ENCODE measurements around the gene C4B.
"Not testable (repeated sequence)": the region's sequence is repeated elsewhere in the genome, so short reads cannot be mapped to it uniquely, and the experiment has no call there.

The C4B gene

DNA sequence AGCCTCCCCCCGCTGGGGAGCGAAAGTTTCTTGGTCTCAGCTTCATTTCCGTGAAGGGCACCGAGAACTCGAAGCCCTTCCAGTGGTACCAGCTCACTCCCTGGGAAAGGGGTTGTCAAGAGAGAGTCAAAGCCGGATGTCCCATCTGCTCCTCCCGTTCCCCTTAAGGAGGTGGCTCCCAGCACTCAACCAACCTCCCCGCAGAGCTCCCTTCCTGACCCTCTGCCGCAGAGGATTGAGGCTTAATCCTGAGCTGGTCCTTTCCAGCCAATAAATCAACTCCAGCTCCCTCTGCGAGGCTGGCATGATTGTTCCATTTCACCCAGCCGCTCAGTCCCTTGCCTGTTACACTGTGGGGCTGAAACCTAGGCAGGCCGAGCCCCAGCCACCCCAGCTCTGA, 6.0 kb upstream of the C4B start:
- not testable (repeated sequence) for H3K27ac ChIP-seq (ENCODE audit: low read length); H3K27me3 ChIP-seq (ENCODE audit: control insufficient read depth in 1 of 2, insufficient read depth in 2 of 2, low read length in 2 of 2); H3K4me1 ChIP-seq (ENCODE audit: control insufficient read depth, insufficient read depth, low read length); H3K9ac ChIP-seq (ENCODE audit: low read length in 2 of 2); H3K36me3 ChIP-seq (ENCODE audit: control insufficient read depth in 2 of 2, insufficient read depth in 2 of 2, low read length in 2 of 2); H3K4me3 ChIP-seq (ENCODE audit: low read length in 2 of 2); H3K9me3 ChIP-seq (ENCODE audit: control insufficient read depth in 2 of 2, low read length in 2 of 2)

DNA sequence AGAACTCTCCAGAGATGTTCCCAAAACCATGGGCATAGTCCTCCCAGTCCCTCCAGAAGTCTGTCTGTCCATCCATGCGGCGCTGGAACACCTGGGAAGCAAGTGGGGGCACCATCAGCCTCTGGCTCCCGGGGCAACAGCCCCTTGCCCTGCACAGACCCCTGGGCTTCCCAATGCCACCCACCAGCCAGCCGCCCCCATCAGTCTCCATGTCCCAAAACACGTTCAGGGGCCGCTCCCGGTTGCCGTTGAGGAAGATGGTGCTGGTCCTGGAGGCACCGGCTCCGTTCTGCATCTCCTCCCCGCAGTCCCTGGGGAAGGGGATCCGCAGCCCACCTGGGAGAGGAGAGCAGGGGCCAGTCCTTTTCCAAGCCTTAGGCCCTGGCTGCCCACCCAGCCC, 5.1 kb upstream of the C4B start:
- H3K36me3 ChIP-seq (ENCODE audit: control insufficient read depth in 2 of 2, insufficient read depth in 2 of 2, low read length in 2 of 2); H3K27ac ChIP-seq (ENCODE audit: low read length); H3K4me3 ChIP-seq (ENCODE audit: low read length in 2 of 2); H3K4me1 ChIP-seq (ENCODE audit: control insufficient read depth, insufficient read depth, low read length); H3K9ac ChIP-seq (ENCODE audit: low read length in 2 of 2); H3K9me3 ChIP-seq (ENCODE audit: control insufficient read depth in 2 of 2, low read length in 2 of 2); H3K27me3 ChIP-seq (ENCODE audit: control insufficient read depth in 1 of 2, insufficient read depth in 2 of 2, low read length in 2 of 2): not testable (repeated sequence)

DNA sequence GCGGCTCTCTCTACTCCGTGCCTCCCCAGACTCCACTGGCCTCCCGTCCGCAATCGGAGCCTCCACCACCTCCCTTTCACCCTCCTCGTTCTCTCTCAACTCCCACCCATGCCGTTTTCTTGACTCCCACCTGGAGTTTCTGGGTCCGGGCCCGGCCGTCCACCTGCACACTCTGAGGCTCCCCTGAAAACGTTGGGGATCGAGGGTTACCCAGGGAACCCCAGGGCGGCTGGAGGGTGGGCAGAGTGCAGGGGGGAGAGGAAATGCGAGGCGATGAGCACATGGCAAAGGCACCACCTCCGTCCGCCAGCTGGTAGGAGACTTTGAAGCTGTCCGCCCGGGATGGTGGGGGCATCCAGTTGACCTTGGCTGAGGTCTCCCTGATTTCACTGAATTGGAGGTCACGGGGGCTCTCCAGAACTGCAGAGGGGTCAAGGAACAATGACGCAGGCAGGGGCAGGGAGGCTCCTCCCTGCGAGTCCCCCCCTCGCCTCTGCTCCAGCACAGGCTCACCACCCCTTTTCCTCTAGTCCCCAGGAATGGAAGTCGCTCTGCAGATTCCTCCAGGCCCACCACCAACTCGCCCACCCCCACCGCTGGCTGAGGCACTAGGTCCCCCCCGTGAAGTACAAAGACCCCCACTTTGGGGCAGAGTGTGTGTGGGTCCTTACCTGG, 3.6 kb upstream of the C4B start:
- H3K36me3 ChIP-seq (ENCODE audit: control insufficient read depth in 2 of 2, insufficient read depth in 2 of 2, low read length in 2 of 2); H3K9ac ChIP-seq (ENCODE audit: low read length in 2 of 2); H3K4me1 ChIP-seq (ENCODE audit: control insufficient read depth, insufficient read depth, low read length); H3K27ac ChIP-seq (ENCODE audit: low read length); H3K27me3 ChIP-seq (ENCODE audit: control insufficient read depth in 1 of 2, insufficient read depth in 2 of 2, low read length in 2 of 2); H3K9me3 ChIP-seq (ENCODE audit: control insufficient read depth in 2 of 2, low read length in 2 of 2); H3K4me3 ChIP-seq (ENCODE audit: low read length in 2 of 2): not testable (repeated sequence)

DNA sequence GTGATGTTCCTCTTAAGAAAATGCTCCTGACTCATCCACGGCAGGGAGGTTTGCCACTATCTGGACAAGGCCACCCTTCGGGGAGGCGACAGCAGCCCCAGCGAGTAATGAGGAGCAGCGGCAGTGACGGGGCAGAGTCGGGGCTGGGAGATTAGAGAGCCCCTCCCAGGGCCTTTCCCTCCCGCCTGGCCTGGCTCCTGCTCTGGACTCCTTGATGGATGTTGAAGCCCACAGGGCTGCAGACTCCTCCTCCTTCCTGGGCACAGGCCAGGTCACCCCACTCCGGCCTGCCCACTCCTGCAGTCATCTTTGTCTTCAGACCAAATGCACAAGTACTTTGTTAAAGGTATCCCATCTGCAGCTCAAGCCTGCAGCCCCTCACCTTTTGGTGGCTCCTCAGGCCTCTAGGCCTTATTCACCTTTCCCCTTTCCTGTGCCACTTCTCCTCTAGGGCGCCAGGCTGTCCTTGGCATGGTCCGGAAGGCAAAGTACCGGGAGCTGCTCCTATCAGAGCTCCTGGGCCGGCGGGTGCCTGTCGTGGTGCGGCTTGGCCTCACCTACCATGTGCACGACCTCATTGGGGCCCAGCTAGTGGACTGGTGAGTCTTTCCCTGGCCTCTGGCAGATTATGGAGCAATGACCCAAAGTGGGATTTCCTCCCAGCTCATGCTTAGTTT, 1.5 kb upstream of the C4B start:
- H3K27me3 ChIP-seq (ENCODE audit: control insufficient read depth in 1 of 2, insufficient read depth in 2 of 2, low read length in 2 of 2); H3K36me3 ChIP-seq (ENCODE audit: control insufficient read depth in 2 of 2, insufficient read depth in 2 of 2, low read length in 2 of 2); H3K4me3 ChIP-seq (ENCODE audit: low read length in 2 of 2); H3K27ac ChIP-seq (ENCODE audit: low read length); H3K9me3 ChIP-seq (ENCODE audit: control insufficient read depth in 2 of 2, low read length in 2 of 2); H3K4me1 ChIP-seq (ENCODE audit: control insufficient read depth, insufficient read depth, low read length); H3K9ac ChIP-seq (ENCODE audit: low read length in 2 of 2): not testable (repeated sequence)

DNA sequence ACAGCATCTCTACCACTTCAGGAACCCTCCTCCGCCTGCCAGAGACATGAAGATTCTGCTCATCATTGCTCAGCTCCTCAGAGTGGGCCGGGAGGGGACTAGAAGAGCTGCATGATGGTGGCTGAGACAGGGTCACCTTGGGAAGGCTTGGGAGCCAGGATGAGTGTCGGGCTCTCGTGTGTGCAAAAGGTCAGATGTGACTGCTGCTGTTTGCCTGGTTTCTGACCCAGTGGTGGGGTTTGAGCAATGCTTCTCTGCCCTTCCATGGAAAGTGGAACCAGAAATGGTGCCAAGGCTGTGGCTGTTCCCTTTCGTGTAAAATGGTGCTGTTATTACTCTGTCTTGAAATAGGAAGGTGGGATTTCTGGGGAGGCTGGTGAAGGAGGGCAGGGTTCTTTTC, 857 bp upstream of the C4B start:
- not testable (repeated sequence) for H3K9ac ChIP-seq (ENCODE audit: low read length in 2 of 2); H3K27me3 ChIP-seq (ENCODE audit: control insufficient read depth in 1 of 2, insufficient read depth in 2 of 2, low read length in 2 of 2); H3K4me1 ChIP-seq (ENCODE audit: control insufficient read depth, insufficient read depth, low read length); H3K4me3 ChIP-seq (ENCODE audit: low read length in 2 of 2); H3K36me3 ChIP-seq (ENCODE audit: control insufficient read depth in 2 of 2, insufficient read depth in 2 of 2, low read length in 2 of 2); H3K27ac ChIP-seq (ENCODE audit: low read length); H3K9me3 ChIP-seq (ENCODE audit: control insufficient read depth in 2 of 2, low read length in 2 of 2)

DNA sequence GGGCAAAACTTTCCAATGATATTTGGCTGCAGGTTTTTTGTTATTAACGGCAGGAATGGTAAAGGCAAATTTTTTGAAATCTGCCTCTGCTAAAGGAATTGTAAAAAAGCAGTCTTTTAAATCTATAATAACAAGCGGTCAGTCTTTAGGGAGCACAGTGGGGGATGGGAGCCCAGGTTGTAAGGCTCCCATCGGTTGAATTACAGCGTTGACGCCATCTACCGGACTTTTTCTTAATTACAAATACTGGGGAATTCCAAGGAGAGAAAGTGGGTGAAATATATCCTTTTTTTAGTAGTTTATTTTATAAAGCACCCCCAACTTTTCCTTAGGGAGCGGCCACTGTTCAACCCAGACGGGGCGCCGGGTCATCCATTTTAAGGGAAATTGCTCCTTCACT, 7.5 kb downstream of the C4B start:
- H3K9me3 ChIP-seq (ENCODE audit: control insufficient read depth in 2 of 2, low read length in 2 of 2); H3K4me1 ChIP-seq (ENCODE audit: control insufficient read depth, insufficient read depth, low read length); H3K27ac ChIP-seq (ENCODE audit: low read length); H3K9ac ChIP-seq (ENCODE audit: low read length in 2 of 2); H3K36me3 ChIP-seq (ENCODE audit: control insufficient read depth in 2 of 2, insufficient read depth in 2 of 2, low read length in 2 of 2); H3K27me3 ChIP-seq (ENCODE audit: control insufficient read depth in 1 of 2, insufficient read depth in 2 of 2, low read length in 2 of 2); H3K4me3 ChIP-seq (ENCODE audit: low read length in 2 of 2): not testable (repeated sequence)

DNA sequence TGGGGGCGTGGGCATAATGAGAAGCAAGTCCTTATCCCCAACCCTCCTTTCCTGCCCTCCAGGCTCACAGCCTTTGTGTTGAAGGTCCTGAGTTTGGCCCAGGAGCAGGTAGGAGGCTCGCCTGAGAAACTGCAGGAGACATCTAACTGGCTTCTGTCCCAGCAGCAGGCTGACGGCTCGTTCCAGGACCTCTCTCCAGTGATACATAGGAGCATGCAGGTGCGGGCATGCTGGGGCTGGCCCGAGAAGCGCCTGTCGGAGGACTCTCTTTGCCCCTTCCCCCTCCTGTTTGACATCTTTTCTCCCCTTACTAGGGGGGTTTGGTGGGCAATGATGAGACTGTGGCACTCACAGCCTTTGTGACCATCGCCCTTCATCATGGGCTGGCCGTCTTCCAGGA, 14.0 kb downstream of the C4B start:
- not testable (repeated sequence) for H3K27me3 ChIP-seq (ENCODE audit: control insufficient read depth in 1 of 2, insufficient read depth in 2 of 2, low read length in 2 of 2); H3K4me3 ChIP-seq (ENCODE audit: low read length in 2 of 2); H3K36me3 ChIP-seq (ENCODE audit: control insufficient read depth in 2 of 2, insufficient read depth in 2 of 2, low read length in 2 of 2); H3K27ac ChIP-seq (ENCODE audit: low read length); H3K9me3 ChIP-seq (ENCODE audit: control insufficient read depth in 2 of 2, low read length in 2 of 2); H3K9ac ChIP-seq (ENCODE audit: low read length in 2 of 2); H3K4me1 ChIP-seq (ENCODE audit: control insufficient read depth, insufficient read depth, low read length)

DNA sequence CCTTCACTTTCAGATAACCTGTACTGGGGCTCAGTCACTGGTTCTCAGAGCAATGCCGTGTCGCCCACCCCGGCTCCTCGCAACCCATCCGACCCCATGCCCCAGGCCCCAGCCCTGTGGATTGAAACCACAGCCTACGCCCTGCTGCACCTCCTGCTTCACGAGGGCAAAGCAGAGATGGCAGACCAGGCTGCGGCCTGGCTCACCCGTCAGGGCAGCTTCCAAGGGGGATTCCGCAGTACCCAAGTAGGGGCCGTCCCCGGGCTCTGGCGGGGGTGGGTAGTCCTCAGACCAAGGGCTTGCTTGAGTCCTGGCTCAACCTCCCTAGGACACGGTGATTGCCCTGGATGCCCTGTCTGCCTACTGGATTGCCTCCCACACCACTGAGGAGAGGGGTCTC, 15.0 kb downstream of the C4B start:
- not testable (repeated sequence) for H3K27ac ChIP-seq (ENCODE audit: low read length); H3K36me3 ChIP-seq (ENCODE audit: control insufficient read depth in 2 of 2, insufficient read depth in 2 of 2, low read length in 2 of 2); H3K4me3 ChIP-seq (ENCODE audit: low read length in 2 of 2); H3K9me3 ChIP-seq (ENCODE audit: control insufficient read depth in 2 of 2, low read length in 2 of 2); H3K9ac ChIP-seq (ENCODE audit: low read length in 2 of 2); H3K27me3 ChIP-seq (ENCODE audit: control insufficient read depth in 1 of 2, insufficient read depth in 2 of 2, low read length in 2 of 2); H3K4me1 ChIP-seq (ENCODE audit: control insufficient read depth, insufficient read depth, low read length)

DNA sequence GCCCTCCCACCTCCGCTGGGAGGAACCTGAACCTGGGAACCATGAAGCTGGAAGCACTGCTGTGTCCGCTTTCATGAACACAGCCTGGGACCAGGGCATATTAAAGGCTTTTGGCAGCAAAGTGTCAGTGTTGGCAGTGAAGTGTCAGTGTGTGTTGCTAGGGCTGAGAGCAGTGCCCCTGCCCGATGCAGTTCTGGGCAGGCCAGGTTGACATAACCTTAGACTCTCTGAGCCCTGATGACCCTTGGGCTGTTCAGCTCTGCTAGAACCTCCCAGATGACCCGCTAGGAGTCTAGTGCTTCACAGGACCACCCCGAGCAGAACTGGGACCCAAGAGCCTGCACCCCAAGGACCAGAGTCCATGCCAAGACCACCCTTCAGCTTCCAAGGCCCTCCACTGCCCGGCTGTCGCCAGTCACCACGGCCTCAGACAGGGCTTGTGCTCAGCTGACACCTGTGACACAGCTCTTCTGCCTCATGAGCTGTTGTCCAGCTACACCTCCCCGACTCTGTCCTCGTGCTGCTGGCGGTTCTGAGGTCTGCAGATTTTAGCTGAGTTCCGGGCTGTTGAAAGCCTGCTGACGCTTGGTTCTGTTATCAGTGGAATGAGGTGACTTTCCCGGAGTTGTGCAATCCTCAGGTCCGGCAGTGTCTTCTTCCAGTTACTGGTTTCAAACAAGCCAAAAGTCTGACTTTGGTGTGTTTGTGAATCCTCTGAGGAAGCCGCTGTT, 20.9 kb downstream of the C4B start:
- not testable (repeated sequence) for H3K4me1 ChIP-seq (ENCODE audit: control insufficient read depth, insufficient read depth, low read length); H3K4me3 ChIP-seq (ENCODE audit: low read length in 2 of 2); H3K27me3 ChIP-seq (ENCODE audit: control insufficient read depth in 1 of 2, insufficient read depth in 2 of 2, low read length in 2 of 2); H3K9me3 ChIP-seq (ENCODE audit: control insufficient read depth in 2 of 2, low read length in 2 of 2); H3K9ac ChIP-seq (ENCODE audit: low read length in 2 of 2); H3K27ac ChIP-seq (ENCODE audit: low read length); H3K36me3 ChIP-seq (ENCODE audit: control insufficient read depth in 2 of 2, insufficient read depth in 2 of 2, low read length in 2 of 2)

DNA sequence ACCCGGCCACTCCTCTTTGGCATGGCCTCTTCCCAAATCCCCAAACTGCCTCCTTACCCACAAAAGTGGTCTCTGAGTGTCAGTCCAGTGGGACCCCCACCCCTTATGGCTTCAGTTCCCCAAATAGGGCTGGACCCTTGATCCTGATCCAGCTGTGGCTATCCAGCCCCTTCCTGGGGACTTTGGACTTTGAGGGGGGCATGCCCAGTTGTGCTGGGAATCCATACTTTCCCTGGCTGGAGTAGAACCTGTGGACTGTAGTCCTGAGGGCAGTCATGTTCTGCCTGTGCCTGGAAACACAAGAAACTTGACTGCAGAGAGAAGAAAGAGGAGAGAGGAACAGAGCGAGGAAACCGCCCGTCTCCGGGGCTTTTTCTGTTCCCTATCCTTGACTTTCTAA, 22.5 kb downstream of the C4B start:
- H3K27me3 ChIP-seq (ENCODE audit: control insufficient read depth in 1 of 2, insufficient read depth in 2 of 2, low read length in 2 of 2); H3K27ac ChIP-seq (ENCODE audit: low read length); H3K36me3 ChIP-seq (ENCODE audit: control insufficient read depth in 2 of 2, insufficient read depth in 2 of 2, low read length in 2 of 2): not testable (repeated sequence)

More for the DNA sequence above, 22.5 kb downstream of the C4B start:
- not testable (repeated sequence) for H3K9ac ChIP-seq (ENCODE audit: low read length in 2 of 2); H3K4me1 ChIP-seq (ENCODE audit: control insufficient read depth, insufficient read depth, low read length); H3K4me3 ChIP-seq (ENCODE audit: low read length in 2 of 2); H3K9me3 ChIP-seq (ENCODE audit: control insufficient read depth in 2 of 2, low read length in 2 of 2)

All from stomach smooth muscle (tissue), 2 donors.